HEK293 (cell line): ENCODE data around the gene GNB1.

Source experiments
- IKZF3 ChIP-seq: fragments of 450-650 bp; IDR thresholded peaks from 2 replicates; pipeline ENCODE4 v1.5.0; 2018; ENCODE audit warnings: missing biosample characterization, mild to moderate bottlenecking, missing genetic modification characterization, moderate library complexity
- KLF10 ChIP-seq: fragments of 450-650 bp; IDR thresholded peaks from 2 replicates; pipeline ENCODE4 v1.5.1; 2018; ENCODE audit warnings: missing biosample characterization, mild to moderate bottlenecking, missing genetic modification characterization
- KLF16 ChIP-seq: fragments of 450-650 bp; formaldehyde crosslinking; IDR thresholded peaks from 2 replicates; pipeline ENCODE4 v1.5.1; 2017; ENCODE audit warnings: missing biosample characterization, missing genetic modification characterization
- KLF7 ChIP-seq: fragments of 450-650 bp; formaldehyde crosslinking; IDR thresholded peaks from 2 replicates; pipeline ENCODE4 v1.5.1; 2016; ENCODE audit warnings: missing biosample characterization, missing genetic modification characterization, borderline replicate concordance
- KLF9 ChIP-seq: fragments of 450-650 bp; formaldehyde crosslinking; IDR thresholded peaks from 2 replicates; pipeline ENCODE4 v1.5.1; 2016; ENCODE audit warnings: missing biosample characterization, missing genetic modification characterization, low read depth
- PRDM10 ChIP-seq: fragments of 450-650 bp; formaldehyde crosslinking; IDR thresholded peaks from 2 replicates; pipeline ENCODE4 v1.5.1; 2016; ENCODE audit warnings: missing biosample characterization, missing genetic modification characterization
- PRDM6 ChIP-seq: fragments of 450-650 bp; formaldehyde crosslinking; IDR thresholded peaks from 2 replicates; pipeline ENCODE4 v1.5.1; 2017; ENCODE audit warnings: missing biosample characterization, missing genetic modification characterization
- WT1 ChIP-seq: fragments of 450-650 bp; formaldehyde crosslinking; IDR thresholded peaks from 2 replicates; pipeline ENCODE4 v1.5.1; 2016; ENCODE audit warnings: missing biosample characterization, missing genetic modification characterization
- YY2 ChIP-seq: fragments of 450-650 bp; formaldehyde crosslinking; IDR thresholded peaks from 2 replicates; pipeline ENCODE4 v1.5.1; 2016; ENCODE audit warnings: missing biosample characterization, missing genetic modification characterization
- ZBTB20 ChIP-seq: fragments of 450-650 bp; formaldehyde crosslinking; IDR thresholded peaks from 2 replicates; pipeline ENCODE4 v1.5.1; 2016; ENCODE audit warnings: missing biosample characterization, missing genetic modification characterization
- ZBTB26 ChIP-seq: fragments of 450-650 bp; formaldehyde crosslinking; optimal IDR thresholded peaks from 2 replicates; pipeline ENCODE3; 2016; ENCODE audit warnings: missing biosample characterization, mild to moderate bottlenecking, missing genetic modification characterization
- ZBTB6 ChIP-seq: fragments of 450-650 bp; formaldehyde crosslinking; IDR thresholded peaks from 2 replicates; pipeline ENCODE4 v1.5.1; 2017; ENCODE audit warnings: missing biosample characterization, missing genetic modification characterization
- ZBTB7A ChIP-seq: fragments of 450-650 bp; formaldehyde crosslinking; IDR thresholded peaks from 2 replicates; pipeline ENCODE4 v1.5.1; 2016; ENCODE audit warnings: low read depth, missing biosample characterization, missing genetic modification characterization
- ZFP69B ChIP-seq: fragments of 450-650 bp; formaldehyde crosslinking; IDR thresholded peaks from 2 replicates; pipeline ENCODE4 v1.5.1; 2016; ENCODE audit warnings: missing biosample characterization, missing genetic modification characterization
- ZNF148 ChIP-seq: fragments of 450-650 bp; formaldehyde crosslinking; IDR thresholded peaks from 2 replicates; pipeline ENCODE4 v1.5.0; 2017; ENCODE audit warnings: missing biosample characterization, missing genetic modification characterization, borderline replicate concordance
- ZNF157 ChIP-seq: fragments of 450-650 bp; formaldehyde crosslinking; IDR thresholded peaks from 2 replicates; pipeline ENCODE4 v1.5.1; 2016; ENCODE audit warnings: missing biosample characterization, missing genetic modification characterization
- ZNF16 ChIP-seq: fragments of 450-650 bp; formaldehyde crosslinking; IDR thresholded peaks from 2 replicates; pipeline ENCODE4 v1.5.1; 2016; ENCODE audit warnings: low read depth, missing biosample characterization, missing genetic modification characterization
- ZNF169 ChIP-seq: fragments of 450-650 bp; formaldehyde crosslinking; IDR thresholded peaks from 2 replicates; pipeline ENCODE4 v1.5.1; 2016; ENCODE audit warnings: missing biosample characterization, missing genetic modification characterization
- ZNF174 ChIP-seq: fragments of 450-650 bp; formaldehyde crosslinking; IDR thresholded peaks from 2 replicates; pipeline ENCODE4 v1.5.0; 2017; ENCODE audit warnings: missing biosample characterization, mild to moderate bottlenecking, missing genetic modification characterization
- ZNF19 ChIP-seq: fragments of 450-650 bp; formaldehyde crosslinking; IDR thresholded peaks from 2 replicates; pipeline ENCODE4; 2016; ENCODE audit warnings: missing biosample characterization, missing genetic modification characterization, low read depth
- ZNF214 ChIP-seq: fragments of 450-650 bp; formaldehyde crosslinking; IDR thresholded peaks from 2 replicates; pipeline ENCODE4 v1.5.1; 2017; ENCODE audit warnings: missing biosample characterization, mild to moderate bottlenecking, missing genetic modification characterization, borderline replicate concordance
- ZNF529 ChIP-seq: fragments of 450-650 bp; formaldehyde crosslinking; IDR thresholded peaks from 2 replicates; pipeline ENCODE4 v1.5.1; 2017; ENCODE audit warnings: missing genetic modification characterization, missing biosample characterization; ENCODE audit not compliant: insufficient replicate concordance
- ZNF561 ChIP-seq: fragments of 450-650 bp; IDR thresholded peaks from 2 replicates; pipeline ENCODE4 v1.5.1; 2018; ENCODE audit warnings: missing biosample characterization, missing genetic modification characterization, borderline replicate concordance
- ZNF571 ChIP-seq: fragments of 450-650 bp; formaldehyde crosslinking; IDR thresholded peaks from 2 replicates; pipeline ENCODE4 v1.5.0; 2017; ENCODE audit warnings: missing biosample characterization, missing genetic modification characterization
- ZNF600 ChIP-seq: fragments of 450-650 bp; formaldehyde crosslinking; IDR thresholded peaks from 2 replicates; pipeline ENCODE4 v1.5.1; 2016; ENCODE audit warnings: missing biosample characterization, missing genetic modification characterization
- ZNF654 ChIP-seq: fragments of 450-650 bp; formaldehyde crosslinking; IDR thresholded peaks from 2 replicates; pipeline ENCODE4 v1.5.1; 2016; ENCODE audit warnings: low read depth, missing biosample characterization, missing genetic modification characterization
- ZNF658 ChIP-seq: fragments of 450-650 bp; formaldehyde crosslinking; IDR thresholded peaks from 2 replicates; pipeline ENCODE4; 2016; ENCODE audit warnings: missing biosample characterization, missing genetic modification characterization
- ZNF664 ChIP-seq: fragments of 450-650 bp; formaldehyde crosslinking; IDR thresholded peaks from 2 replicates; pipeline ENCODE4 v1.5.1; 2016; ENCODE audit warnings: missing biosample characterization, missing genetic modification characterization
- ZNF791 ChIP-seq: fragments of 450-650 bp; formaldehyde crosslinking; IDR thresholded peaks from 2 replicates; pipeline ENCODE4 v1.5.1; 2016; ENCODE audit warnings: missing biosample characterization, missing genetic modification characterization
- ZNF830 ChIP-seq: fragments of 450-650 bp; IDR thresholded peaks from 2 replicates; pipeline ENCODE4 v1.5.0; 2018; ENCODE audit warnings: missing biosample characterization, missing genetic modification characterization, low read depth, mild to moderate bottlenecking, moderate library complexity
- ZXDB ChIP-seq: fragments of 450-650 bp; formaldehyde crosslinking; IDR thresholded peaks from 2 replicates; pipeline ENCODE4 v1.5.1; 2016; ENCODE audit warnings: missing biosample characterization, missing genetic modification characterization

Gene GNB1

GRCh38 chr1:1889847-1890505, 911 bp downstream of the GNB1 start (continued):
- TF ChIP-seq ZNF561 (tag by site-specific recombination), result peak; percentile 61; the same call in 1 of the 2 replicates
- no peak for TF ChIP-seq ZNF529 (tag by site-specific recombination)
- peak; percentile 40; the same call in 1 of the 2 replicates for TF ChIP-seq KLF16
- no peak for TF ChIP-seq ZNF174 (tag by site-specific recombination)
- no peak for TF ChIP-seq ZNF654
- TF ChIP-seq ZNF658, result no peak
- no peak for TF ChIP-seq ZNF157
- peak; percentile 94 for TF ChIP-seq ZBTB26
- TF ChIP-seq ZNF791, result no peak
- no peak for TF ChIP-seq WT1 (tag by site-specific recombination)
- TF ChIP-seq PRDM10 (tag by site-specific recombination), result peak; percentile 66; the same call in 1 of the 2 replicates
- no peak for TF ChIP-seq PRDM6 (tag by site-specific recombination)
- no peak for TF ChIP-seq ZNF19 (tag by site-specific recombination)
- TF ChIP-seq YY2, result 0 out of 2 replicates have a peak, but pooled peaks have one; percentile 41
- TF ChIP-seq ZNF600, result no peak
- 0 out of 2 replicates have a peak, but pooled peaks have one; percentile 15 for TF ChIP-seq ZXDB (tag by site-specific recombination)
- TF ChIP-seq ZNF16 (tag by site-specific recombination), result no peak
- no peak for TF ChIP-seq KLF10
- TF ChIP-seq ZNF169 (tag by site-specific recombination), result no peak
- TF ChIP-seq ZFP69B (tag by site-specific recombination), result peak; percentile 39; the same call in 1 of the 2 replicates
- no peak for TF ChIP-seq IKZF3 (tag by site-specific recombination)
- TF ChIP-seq KLF9 (tag by site-specific recombination), result no peak
- no peak; the same call in 1 of the 2 replicates for TF ChIP-seq ZBTB7A (tag by site-specific recombination)
- TF ChIP-seq KLF7, result no peak
- no peak for TF ChIP-seq ZBTB6 (tag by site-specific recombination)
- TF ChIP-seq ZNF571, result no peak
- TF ChIP-seq ZNF214, result no peak
- TF ChIP-seq ZNF830 (tag by site-specific recombination), result no peak
- TF ChIP-seq ZNF664 (tag by site-specific recombination), result no peak
- TF ChIP-seq ZBTB20, result peak; percentile 93
- TF ChIP-seq ZNF148, result no peak
